Body of pancreas (tissue), 4 donors: Measurements from ENCODE around the gene SUGCT.

Source experiments
- CTCF ChIP-seq, 7 experiments: fragments of 450-650 bp in 4 of 7; fragments of 200-600 bp in 3 of 7; sonication (generic) in 3 of 7; IDR thresholded peaks; one replicate each; pipeline ENCODE4 v1.5.1; 2016 to 2019; ENCODE audit warnings: antibody characterized with exemption in 7 of 7
- POLR2A ChIP-seq, 3 donors: fragments of 450-650 bp; IDR thresholded peaks; one replicate each; pipeline ENCODE4 v1.6.1; 2016; ENCODE audit warnings: antibody characterized with exemption in 3 of 3, mild to moderate bottlenecking in 2 of 3

GRCh38 chr7:40656349-40656748 is 521.5 kb downstream of the SUGCT start:
- no peak for TF ChIP-seq CTCF (IDR thresholded peaks at IDR 0.05)
- no peak for TF ChIP-seq POLR2A (IDR thresholded peaks at IDR 0.05)
